Activated gamma-delta T cell (primary cell): ENCODE data around the gene AMPH.
A peak's percentile ranks its signal among the peaks of the same experiment; 100 is the strongest.
"Not testable (repeated sequence)": the region's sequence is repeated elsewhere in the genome, so short reads cannot be mapped to it uniquely, and the experiment has no call there.

ENCODE experiments used
- DNase-seq: peaks from one replicate; lab custom pipeline; 2025; lab: John Stamatoyannopoulos, UW

The AMPH gene

GRCh38 chr7:38394660-38395059 is 236.5 kb downstream of the AMPH start:
- DNase-seq, result no peak

GRCh38 chr7:38393874-38394273 is 237.3 kb downstream of the AMPH start:
- DNase-seq, result no peak

GRCh38 chr7:38391751-38392150 is 239.4 kb downstream of the AMPH start:
- no peak for DNase-seq

- no peak for DNase-seq
Observed at GRCh38 chr7:38385682-38386081, 245.5 kb downstream of the AMPH start.

- DNase-seq, result no peak
Observed at GRCh38 chr7:38383281-38383680, 247.9 kb downstream of the AMPH start.

GRCh38 chr7:38382684-38383083 is 248.5 kb downstream of the AMPH start:
- DNase-seq, result no peak

GRCh38 chr7:38375453-38375852 is 255.7 kb downstream of the AMPH start:
- no peak for DNase-seq

- DNase-seq, result no peak
Observed at GRCh38 chr7:38374507-38374906, 256.7 kb downstream of the AMPH start.

- no peak for DNase-seq
Observed at GRCh38 chr7:38373155-38373554, 258.0 kb downstream of the AMPH start.

GRCh38 chr7:38372290-38372689 is 258.9 kb downstream of the AMPH start:
- no peak for DNase-seq

GRCh38 chr7:38369816-38370493 is 261.2 kb downstream of the AMPH start:
- peak; percentile 34 for DNase-seq

- no peak for DNase-seq
Observed at GRCh38 chr7:38368191-38368605, 263.0 kb downstream of the AMPH start.

GRCh38 chr7:38367301-38367890 is 263.8 kb downstream of the AMPH start:
- no peak for DNase-seq

- peak; percentile 43 for DNase-seq
Observed at GRCh38 chr7:38363379-38363778, 267.8 kb downstream of the AMPH start.

- not testable (repeated sequence) for DNase-seq
Observed at GRCh38 chr7:38362611-38363237, 268.4 kb downstream of the AMPH start.

GRCh38 chr7:38360776-38361175 is 270.4 kb downstream of the AMPH start:
- DNase-seq, result no peak

- DNase-seq, result peak; percentile 22
Observed at GRCh38 chr7:38359071-38359601, 272.0 kb downstream of the AMPH start.

- DNase-seq, result not testable (repeated sequence)
Observed at GRCh38 chr7:38358273-38358831, 272.8 kb downstream of the AMPH start.

- not testable (repeated sequence) for DNase-seq
Observed at GRCh38 chr7:38354271-38354851, 276.8 kb downstream of the AMPH start.

GRCh38 chr7:38353431-38353881 is 277.7 kb downstream of the AMPH start:
- not testable (repeated sequence) for DNase-seq

- DNase-seq, result no peak
Observed at GRCh38 chr7:38351601-38352000, 279.6 kb downstream of the AMPH start.

- DNase-seq, result not testable (repeated sequence)
Observed at GRCh38 chr7:38350777-38351176, 280.4 kb downstream of the AMPH start.
